GM12875 (cell line): ENCODE measurements around the gene KCNIP3.

Source experiments
- H3K4me3 ChIP-seq: one replicate; pipeline ENCODE4 v1.5.1; 2011; ENCODE audit warnings: low read depth, low read length, control low read depth
- CTCF ChIP-seq: IDR thresholded peaks from 2 replicates; pipeline ENCODE4 v1.5.1; 2011; ENCODE audit warnings: low read depth, mild to moderate bottlenecking, control low read depth, inconsistent platforms, low read length, moderate library complexity, borderline replicate concordance; ENCODE audit not compliant: insufficient read depth

KCNIP3 gene

GRCh38 chr2:95326433-95327140 lies 29.4 kb downstream of the KCNIP3 start:
- TF ChIP-seq CTCF: no peak
- H3K4me3 ChIP-seq: no peak overlapping the region

GRCh38 chr2:95327861-95328260 lies 30.7 kb downstream of the KCNIP3 start:
- no peak overlapping the region for H3K4me3 ChIP-seq
- no peak for TF ChIP-seq CTCF

- no peak overlapping the region for H3K4me3 ChIP-seq
- TF ChIP-seq CTCF: no peak
These were observed 31.4 kb downstream of the KCNIP3 start for GRCh38 chr2:95328358-95329125.

GRCh38 chr2:95329401-95329800 lies 32.3 kb downstream of the KCNIP3 start:
- no peak overlapping the region for H3K4me3 ChIP-seq
- TF ChIP-seq CTCF: no peak

GRCh38 chr2:95329891-95330793 lies 33.0 kb downstream of the KCNIP3 start:
- H3K4me3 ChIP-seq: no peak overlapping the region
- no peak for TF ChIP-seq CTCF

DNA sequence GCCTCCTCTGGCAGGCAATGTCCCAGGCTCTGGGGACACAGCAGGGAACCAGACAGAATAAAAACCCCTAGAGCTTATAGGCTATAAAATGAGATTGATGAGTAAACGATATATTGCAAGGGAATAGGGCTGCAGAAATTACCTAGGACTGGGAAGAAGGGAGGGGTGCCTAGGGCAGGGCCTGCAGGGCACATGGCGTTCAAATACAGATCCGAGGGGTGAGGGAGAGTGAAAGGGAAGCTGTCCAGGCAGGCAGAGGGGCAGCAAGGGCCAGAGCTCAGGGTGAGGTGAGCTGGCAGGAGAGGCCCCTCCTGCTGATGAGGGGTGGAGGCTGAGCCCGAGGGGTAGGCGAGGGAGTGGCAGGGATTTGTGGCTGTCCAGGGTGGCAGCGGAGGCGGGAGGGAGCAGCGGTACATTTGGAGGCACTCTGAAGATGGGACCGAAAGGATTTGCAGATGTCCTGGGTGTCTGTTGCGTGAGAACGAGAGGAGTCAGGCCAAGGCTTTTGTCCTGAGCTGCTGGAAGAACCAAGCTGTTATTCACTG lies 33.7 kb downstream of the KCNIP3 start:
- H3K4me3 ChIP-seq: no peak overlapping the region
- no peak for TF ChIP-seq CTCF
